Measurements from ENCODE around the gene CLEC2D.
"Not testable (repeated sequence)": the region's sequence is repeated elsewhere in the genome, so short reads cannot be mapped to it uniquely, and the experiment has no call there.

The CLEC2D gene

GRCh38 chr12:9731393-9731792 lies 61.9 kb downstream of the CLEC2D start:
- DNase-seq, result no peak

- DNase-seq, result no peak
These were observed 62.3 kb downstream of the CLEC2D start for GRCh38 chr12:9731797-9732196.

GRCh38 chr12:9732921-9733461 lies 63.5 kb downstream of the CLEC2D start, which contains the start of gene CLECL1:
Gene CLECL1, minus strand, starts transcription at chr12:9733097.
- DNase-seq, result no peak

GRCh38 chr12:9735601-9736000 lies 66.1 kb downstream of the CLEC2D start:
- DNase-seq, result no peak

DNA sequence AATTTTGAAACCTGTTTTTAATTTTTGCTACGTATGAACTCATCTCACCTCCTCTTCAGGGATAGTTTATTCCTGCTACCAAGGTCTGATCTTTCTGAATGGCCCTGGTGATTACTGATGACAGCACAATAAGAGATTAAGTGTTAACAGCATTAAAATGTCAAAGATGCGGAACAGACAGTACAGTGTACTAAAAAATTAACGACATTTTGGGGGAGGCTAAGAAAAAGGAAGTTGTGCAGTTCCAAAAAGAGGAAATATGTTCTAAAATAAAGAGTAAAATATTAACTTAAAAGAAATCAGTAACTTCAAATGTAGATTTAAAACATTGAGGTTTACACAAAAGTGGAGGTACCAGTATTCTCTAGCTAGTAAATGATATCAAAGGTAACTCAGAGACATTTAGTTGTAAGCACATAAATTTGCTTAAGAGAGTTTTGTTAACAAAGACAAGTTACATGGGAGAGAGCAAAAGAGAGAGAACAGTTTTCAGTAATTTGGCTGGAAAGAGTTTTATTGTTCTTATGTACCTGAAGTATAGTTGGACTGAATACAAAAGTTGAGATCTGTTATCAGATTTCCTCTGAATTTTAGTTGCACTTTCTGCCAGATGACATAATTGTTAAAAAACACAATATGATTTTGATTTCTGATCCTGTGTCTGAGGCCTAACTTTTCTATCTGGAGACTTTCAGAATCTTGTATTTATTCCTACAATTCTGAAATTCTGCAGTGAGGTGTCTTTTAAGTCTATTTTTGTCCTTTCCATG lies 67.6 kb downstream of the CLEC2D start:
- DNase-seq, result no peak

DNA sequence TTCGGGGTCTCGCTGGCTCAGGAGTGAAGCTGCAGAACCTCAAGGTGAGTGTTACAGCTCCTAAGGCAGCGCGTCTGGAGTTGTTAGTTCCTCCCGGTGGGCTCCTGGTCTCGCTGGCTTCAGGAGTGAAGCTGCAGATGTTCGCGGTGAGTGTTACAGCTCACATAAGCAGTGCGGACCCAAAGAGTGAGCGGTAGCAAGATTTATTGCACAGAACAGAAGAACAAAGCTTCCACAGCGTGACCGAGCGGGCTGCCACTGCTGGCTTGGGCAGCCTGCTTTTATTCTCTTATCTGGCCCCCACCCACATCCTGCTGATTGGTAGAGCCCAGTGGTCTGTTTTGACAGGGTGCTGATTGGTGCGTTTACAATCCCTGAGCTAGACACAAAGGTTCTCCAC lies 69.4 kb downstream of the CLEC2D start:
- DNase-seq, result not testable (repeated sequence)

DNA sequence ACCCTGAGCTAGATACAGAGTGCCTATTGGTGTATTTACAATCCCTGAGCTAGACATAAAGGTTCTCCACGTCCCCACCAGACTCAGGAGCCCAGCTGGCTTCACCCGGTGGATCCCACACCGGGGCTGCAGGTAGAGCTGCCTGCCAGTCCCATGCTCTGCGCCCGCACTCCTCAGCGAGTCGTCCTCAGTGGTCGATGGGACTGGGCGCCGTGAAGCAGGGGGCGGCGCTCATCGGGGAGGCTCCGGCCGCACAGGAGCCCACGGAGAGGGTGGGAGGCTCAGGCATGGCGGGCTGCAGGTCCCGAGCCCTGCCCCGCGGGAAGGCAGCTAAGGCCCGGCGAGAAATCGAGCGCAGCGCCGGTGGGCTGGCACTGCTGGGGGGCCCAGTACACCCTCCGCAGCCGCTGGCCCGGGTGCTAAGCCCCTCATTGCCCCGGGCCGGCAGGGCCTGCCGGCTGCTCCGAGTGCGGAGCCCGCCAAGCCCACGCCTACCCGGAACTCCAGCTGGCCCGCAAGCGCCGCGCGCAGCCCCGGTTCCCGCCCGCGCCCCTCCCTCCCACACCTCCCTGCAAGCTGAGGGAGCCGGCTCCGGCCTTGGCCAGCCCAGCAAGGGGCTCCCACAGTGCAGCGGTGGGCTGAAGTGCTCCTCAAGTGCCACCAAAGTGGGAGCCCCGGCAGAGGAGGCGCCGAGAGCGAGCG lies 70.0 kb downstream of the CLEC2D start:
- DNase-seq, result not testable (repeated sequence)

DNA sequence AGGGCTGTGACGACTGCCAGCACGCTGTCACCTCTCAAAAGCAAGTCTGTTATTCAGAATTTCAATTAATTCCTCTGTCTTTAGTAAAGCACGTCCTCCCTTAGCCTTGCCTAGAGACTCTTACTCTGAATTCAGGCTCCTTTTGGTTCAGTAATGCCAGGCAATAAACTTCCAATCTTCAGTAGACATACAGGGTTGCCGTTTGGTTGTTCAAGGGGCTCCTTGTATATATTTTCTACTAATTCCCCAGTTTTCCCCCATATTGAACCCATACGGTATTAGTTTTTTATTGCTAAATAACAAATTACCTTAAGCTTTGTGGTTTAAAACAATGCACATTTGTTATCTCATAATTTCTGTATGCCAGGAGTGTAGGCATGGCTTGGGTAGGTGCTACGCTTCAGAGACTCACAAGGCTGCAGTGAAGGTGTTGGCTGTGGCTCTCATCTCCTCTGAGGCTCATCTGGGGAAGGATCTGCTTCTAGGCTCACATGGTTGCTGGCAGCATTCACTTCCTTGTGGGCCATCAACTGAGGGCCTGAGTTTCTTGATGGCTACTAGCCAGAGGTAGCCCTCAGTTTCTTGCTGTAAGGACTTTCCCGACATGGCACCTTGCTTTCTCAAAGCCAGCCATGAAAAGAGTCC lies 70.7 kb downstream of the CLEC2D start:
- DNase-seq, result peak; percentile 49

- DNase-seq, result peak; percentile 84
These were observed 72.2 kb downstream of the CLEC2D start for GRCh38 chr12:9741726-9742125.

DNA sequence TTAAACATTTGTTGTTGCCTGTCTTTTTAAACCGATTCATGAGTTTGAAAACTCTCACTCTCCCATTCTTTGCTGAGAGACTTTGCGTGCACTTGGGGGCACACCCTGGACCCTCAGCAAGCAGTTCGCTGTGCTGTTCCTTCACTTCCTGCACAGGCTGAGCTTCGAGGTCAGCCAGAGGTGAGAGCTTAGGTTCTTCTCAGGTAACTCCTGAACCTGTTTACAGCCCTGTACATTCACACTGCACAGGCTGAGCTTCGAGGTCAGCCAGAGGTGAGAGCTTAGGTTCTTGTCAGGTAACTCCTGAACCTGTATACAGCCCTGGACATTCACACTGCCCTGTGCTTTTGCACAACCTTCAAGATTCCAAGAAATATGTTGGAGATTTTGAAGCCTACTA lies 73.1 kb downstream of the CLEC2D start:
- DNase-seq, result peak; percentile 53

GRCh38 chr12:9745199-9745598 lies 75.7 kb downstream of the CLEC2D start:
- DNase-seq, result no peak

All from CD4-positive, alpha-beta T cell treated with Interleukin-12 subunit alpha and Interleukin-12 subunit beta, for 1 hour (primary cell).